ENCODE measurements around the gene DDB1.

DNA sequence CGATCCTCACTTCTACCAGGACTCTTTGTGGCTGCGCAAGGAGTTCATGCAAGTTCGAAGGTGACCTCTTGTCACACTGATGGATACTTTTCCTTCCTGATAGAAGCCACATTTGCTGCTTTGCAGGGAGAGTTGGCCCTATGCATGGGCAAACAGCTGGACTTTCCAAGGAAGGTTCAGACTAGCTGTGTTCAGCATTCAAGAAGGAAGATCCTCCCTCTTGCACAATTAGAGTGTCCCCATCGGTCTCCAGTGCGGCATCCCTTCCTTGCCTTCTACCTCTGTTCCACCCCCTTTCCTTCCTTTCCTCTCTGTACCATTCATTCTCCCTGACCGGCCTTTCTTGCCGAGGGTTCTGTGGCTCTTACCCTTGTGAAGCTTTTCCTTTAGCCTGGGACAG lies 35.7 kb upstream of the DDB1 start:
- no peak for TF ChIP-seq ZNF652 (CRISPR knock-in tag; IDR thresholded peaks at IDR 0.05; ENCODE audit: borderline replicate concordance, low read depth)
- TF ChIP-seq, protein P1, sequence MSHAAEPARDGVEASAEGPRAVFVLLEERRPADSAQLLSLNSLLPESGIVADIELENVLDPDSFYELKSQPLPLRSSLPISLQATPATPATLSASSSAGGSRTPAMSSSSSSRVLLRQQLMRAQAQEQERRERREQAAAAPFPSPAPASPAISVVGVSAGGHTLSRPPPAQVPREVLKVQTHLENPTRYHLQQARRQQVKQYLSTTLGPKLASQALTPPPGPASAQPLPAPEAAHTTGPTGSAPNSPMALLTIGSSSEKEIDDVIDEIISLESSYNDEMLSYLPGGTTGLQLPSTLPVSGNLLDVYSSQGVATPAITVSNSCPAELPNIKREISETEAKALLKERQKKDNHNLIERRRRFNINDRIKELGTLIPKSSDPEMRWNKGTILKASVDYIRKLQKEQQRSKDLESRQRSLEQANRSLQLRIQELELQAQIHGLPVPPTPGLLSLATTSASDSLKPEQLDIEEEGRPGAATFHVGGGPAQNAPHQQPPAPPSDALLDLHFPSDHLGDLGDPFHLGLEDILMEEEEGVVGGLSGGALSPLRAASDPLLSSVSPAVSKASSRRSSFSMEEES (CRISPR knock-in tag; IDR thresholded peaks at IDR 0.05), result no peak
